Glutamatergic neuron (in vitro differentiated cells): ENCODE data around the gene DHDH. TPM values are rescaled to one million over a fixed set of nuclear protein-coding genes. Genes with fewer than 3 reads are reported as not detected.

ENCODE experiments used
- DNase-seq: peaks from one replicate; pipeline ENCODE4 v3.0.0; 2022
- H3K27ac Mint-ChIP-seq: one replicate; pipeline ENCODE4 v1.8.0; 2020; ENCODE audit warnings: mild to moderate bottlenecking, mixed read lengths, inconsistent platforms; ENCODE audit not compliant: unreplicated experiment
- H3K27me3 Mint-ChIP-seq: one replicate; pipeline ENCODE4 v1.8.0; 2020; ENCODE audit warnings: mild to moderate bottlenecking, moderate library complexity, mixed read lengths, inconsistent platforms; ENCODE audit not compliant: unreplicated experiment
- H3K36me3 Mint-ChIP-seq: one replicate; pipeline ENCODE4 v1.8.0; 2020; ENCODE audit warnings: mild to moderate bottlenecking, mixed read lengths, inconsistent platforms; ENCODE audit not compliant: unreplicated experiment
- H3K4me1 Mint-ChIP-seq: one replicate; pipeline ENCODE4 v1.8.0; 2020; ENCODE audit warnings: mild to moderate bottlenecking, low read depth, mixed read lengths, inconsistent platforms; ENCODE audit not compliant: unreplicated experiment
- H3K4me3 Mint-ChIP-seq: one replicate; pipeline ENCODE4 v1.8.0; 2020; ENCODE audit warnings: mild to moderate bottlenecking, mixed read lengths, inconsistent platforms; ENCODE audit not compliant: unreplicated experiment
- H3K9me3 Mint-ChIP-seq: one replicate; pipeline ENCODE4 v1.8.0; 2020; ENCODE audit warnings: mild to moderate bottlenecking, moderate library complexity, mixed read lengths, inconsistent platforms; ENCODE audit not compliant: unreplicated experiment
- total RNA-seq: library from RNA; stranded (reverse); fragmentation: NEBNext Ultra II Directional; extraction: Animal tissue kit (Norgen Biotek cat#: 25700); gene quantifications from one replicate; pipeline ENCODE4 v1.2.1, GENCODE V29; 2021; ENCODE audit not compliant: unreplicated experiment
- TF ChIP-seq, protein P1 (sequence below): fragments of 200-600 bp; sonication (generic); IDR thresholded peaks from one replicate; pipeline ENCODE4 v1.5.0; 2021; ENCODE audit not compliant: partially characterized antibody, unreplicated experiment

The DHDH gene
- total RNA-seq, 1 donor from 2014 or later = not detected

DNA sequence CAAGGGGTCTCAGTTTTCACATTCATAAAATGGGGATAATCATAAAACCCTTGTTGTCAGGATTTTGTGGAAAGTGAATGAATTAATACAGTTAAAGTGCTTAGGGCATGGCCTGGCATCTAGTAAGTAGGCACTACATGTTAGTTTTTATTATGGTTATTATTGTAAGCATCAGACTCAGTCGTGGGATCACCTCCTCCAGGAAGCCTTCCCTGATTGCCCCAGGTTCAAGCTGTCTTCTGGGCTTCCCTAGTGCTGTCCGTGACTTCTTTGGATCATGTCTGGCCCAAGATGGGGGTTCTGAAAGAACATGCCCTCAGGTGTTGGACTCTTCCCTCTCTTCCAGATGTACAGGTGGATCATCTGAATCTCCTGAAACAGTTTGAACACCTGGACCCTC is 22.7 kb upstream of the DHDH start:
- TF ChIP-seq, protein P1, sequence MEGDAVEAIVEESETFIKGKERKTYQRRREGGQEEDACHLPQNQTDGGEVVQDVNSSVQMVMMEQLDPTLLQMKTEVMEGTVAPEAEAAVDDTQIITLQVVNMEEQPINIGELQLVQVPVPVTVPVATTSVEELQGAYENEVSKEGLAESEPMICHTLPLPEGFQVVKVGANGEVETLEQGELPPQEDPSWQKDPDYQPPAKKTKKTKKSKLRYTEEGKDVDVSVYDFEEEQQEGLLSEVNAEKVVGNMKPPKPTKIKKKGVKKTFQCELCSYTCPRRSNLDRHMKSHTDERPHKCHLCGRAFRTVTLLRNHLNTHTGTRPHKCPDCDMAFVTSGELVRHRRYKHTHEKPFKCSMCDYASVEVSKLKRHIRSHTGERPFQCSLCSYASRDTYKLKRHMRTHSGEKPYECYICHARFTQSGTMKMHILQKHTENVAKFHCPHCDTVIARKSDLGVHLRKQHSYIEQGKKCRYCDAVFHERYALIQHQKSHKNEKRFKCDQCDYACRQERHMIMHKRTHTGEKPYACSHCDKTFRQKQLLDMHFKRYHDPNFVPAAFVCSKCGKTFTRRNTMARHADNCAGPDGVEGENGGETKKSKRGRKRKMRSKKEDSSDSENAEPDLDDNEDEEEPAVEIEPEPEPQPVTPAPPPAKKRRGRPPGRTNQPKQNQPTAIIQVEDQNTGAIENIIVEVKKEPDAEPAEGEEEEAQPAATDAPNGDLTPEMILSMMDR = no peak
- no peak overlapping the region for H3K27ac Mint-ChIP-seq
- no peaks in the 10 kb centered on the region for H3K36me3 Mint-ChIP-seq
- no peaks in the 10 kb centered on the region for H3K4me1 Mint-ChIP-seq
- DNase-seq = no peak
- H3K4me3 Mint-ChIP-seq = no peak overlapping the region
- peaks cover 1% of the 10 kb centered on the region for H3K9me3 Mint-ChIP-seq
- H3K27me3 Mint-ChIP-seq = peaks cover 6% of the 10 kb centered on the region

DNA sequence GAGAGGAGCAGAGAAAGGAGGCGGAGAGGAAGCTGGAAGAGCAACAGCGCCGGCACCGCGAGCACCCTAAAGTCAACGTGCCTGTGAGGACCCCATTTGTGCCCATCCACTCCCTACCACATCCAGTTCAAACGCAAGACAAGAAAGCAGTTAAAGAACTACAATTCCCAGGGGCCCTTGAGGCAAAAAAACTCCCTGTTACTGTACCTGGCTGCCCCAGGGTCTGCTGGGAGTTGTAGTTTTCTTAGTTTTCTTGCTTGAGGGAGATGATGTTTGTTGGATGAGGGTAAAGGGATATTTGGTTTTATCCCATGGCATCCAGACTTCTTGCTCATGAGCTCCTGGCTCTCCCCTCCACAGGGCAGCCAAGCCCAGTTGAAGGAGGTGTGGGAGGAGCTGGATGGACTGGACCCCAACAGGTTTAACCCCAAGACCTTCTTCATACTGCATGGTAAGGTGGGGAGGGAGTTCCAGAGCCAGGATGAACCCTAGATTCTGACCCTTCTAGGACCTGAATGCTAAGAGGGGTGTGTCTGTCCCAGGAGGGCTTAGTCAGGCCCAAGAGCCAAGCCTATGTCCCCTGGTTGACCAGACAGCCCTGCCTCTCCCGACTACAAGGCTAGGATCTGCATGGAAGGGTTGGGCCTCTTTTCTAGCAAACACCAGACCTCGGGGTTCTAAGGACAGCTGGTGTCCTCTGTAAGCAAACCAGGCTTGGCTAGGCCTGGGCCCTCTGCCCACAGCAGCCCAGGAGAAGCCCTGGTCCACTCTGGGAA is 20.2 kb upstream of the DHDH start:
- no peak overlapping the region for H3K27ac Mint-ChIP-seq
- H3K9me3 Mint-ChIP-seq = no peaks in the 10 kb centered on the region
- H3K4me1 Mint-ChIP-seq = no peaks in the 10 kb centered on the region
- no peak overlapping the region for H3K4me3 Mint-ChIP-seq
- DNase-seq = no peak
- TF ChIP-seq, protein P1 = no peak
- H3K36me3 Mint-ChIP-seq = no peaks in the 10 kb centered on the region
- H3K27me3 Mint-ChIP-seq = peaks cover 6% of the 10 kb centered on the region

DNA sequence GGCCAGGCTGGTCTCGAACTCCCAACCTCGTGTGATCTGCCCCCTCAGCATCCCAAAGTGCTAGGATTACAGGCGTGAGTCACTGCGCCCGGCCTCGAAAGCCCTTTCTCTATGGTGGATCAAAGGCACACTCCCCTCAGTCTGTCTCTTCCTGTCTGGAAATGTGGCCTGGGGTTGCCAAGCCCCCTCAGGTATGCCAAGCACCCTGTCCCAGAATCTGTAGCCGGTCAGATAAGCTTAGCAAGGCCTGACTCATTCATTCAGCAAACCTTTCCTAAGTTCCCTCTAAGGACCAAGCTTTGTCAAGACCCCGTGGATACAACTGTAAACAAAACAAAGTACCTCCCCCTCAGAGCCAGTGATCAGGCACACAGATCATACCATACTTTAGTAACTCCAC is 19.3 kb upstream of the DHDH start:
- H3K27me3 Mint-ChIP-seq = peaks cover 5% of the 10 kb centered on the region
- H3K4me3 Mint-ChIP-seq = no peak overlapping the region
- H3K4me1 Mint-ChIP-seq = no peaks in the 10 kb centered on the region
- TF ChIP-seq, protein P1 = no peak
- H3K27ac Mint-ChIP-seq = no peak overlapping the region
- no peak for DNase-seq
- no peaks in the 10 kb centered on the region for H3K36me3 Mint-ChIP-seq
- no peaks in the 10 kb centered on the region for H3K9me3 Mint-ChIP-seq

DNA sequence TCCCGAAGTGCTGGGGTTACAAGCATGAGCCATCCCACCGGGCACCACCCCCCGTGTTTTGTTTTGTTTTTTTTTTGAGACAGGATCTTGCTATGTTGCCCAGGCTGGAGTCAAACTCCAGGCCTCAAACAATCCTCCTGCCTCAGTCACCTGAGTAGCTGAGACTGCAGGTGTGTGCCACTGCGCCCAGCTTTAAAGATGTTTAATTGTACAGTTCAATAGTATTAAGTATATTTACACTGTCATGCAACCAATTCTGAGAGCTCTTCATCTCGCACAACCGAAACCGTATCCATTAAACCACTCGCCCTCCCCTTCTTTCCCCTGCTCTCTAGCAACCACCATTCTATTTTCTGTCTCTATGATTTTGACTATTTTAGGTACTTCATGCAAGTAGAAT is 17.7 kb upstream of the DHDH start:
- Mint-ChIP-seq H3K27ac (no peak overlapping the region), H3K4me3 (no peak overlapping the region)
- TF ChIP-seq, protein P1 = no peak

DNA sequence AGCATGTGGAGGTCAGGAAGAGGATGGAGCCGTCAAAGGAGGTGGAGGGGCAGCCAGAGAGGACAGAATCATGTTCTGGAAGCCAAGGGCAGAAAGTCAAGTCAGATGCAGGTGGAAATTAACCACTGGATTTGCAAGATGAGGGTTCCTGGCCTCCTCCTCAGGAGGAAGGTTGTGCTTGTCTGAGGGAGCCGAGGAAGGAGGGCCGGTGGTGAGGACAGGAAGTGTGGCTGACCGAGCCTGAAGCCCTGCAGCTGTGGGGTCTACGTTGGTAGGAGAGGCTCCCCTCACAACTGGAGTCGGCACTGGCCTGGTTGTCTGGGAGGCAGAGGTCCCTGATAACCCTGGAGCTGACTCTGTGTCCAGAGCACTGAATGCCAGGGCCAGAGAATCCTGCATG is 15.4 kb upstream of the DHDH start:
- H3K4me1 Mint-ChIP-seq = no peaks in the 10 kb centered on the region
- no peaks in the 10 kb centered on the region for H3K36me3 Mint-ChIP-seq
- TF ChIP-seq, protein P1 = no peak
- peaks cover under 1% of the 10 kb centered on the region for H3K9me3 Mint-ChIP-seq
- peaks cover 6% of the 10 kb centered on the region for H3K27me3 Mint-ChIP-seq
- DNase-seq = no peak
- no peak overlapping the region for H3K4me3 Mint-ChIP-seq
- H3K27ac Mint-ChIP-seq = no peak overlapping the region

More for the DNA sequence above, 17.7 kb upstream of the DHDH start:
- Mint-ChIP-seq H3K4me1 (no peaks in the 10 kb centered on the region), H3K9me3 (no peaks in the 10 kb centered on the region), H3K36me3 (no peaks in the 10 kb centered on the region), H3K27me3 (peaks cover 5% of the 10 kb centered on the region)
- DNase-seq = no peak
